Endothelial cell of umbilical vein (primary cell): ENCODE results near the gene ANKS1B. TPM values are rescaled to one million over a fixed set of nuclear protein-coding genes. Genes with fewer than 3 reads are reported as not detected.

Source experiments
- BruUV-seq: library from RNA; stranded (reverse); fragments of 400-500 nt; replicated peaks from 2 replicates; lab custom pipeline; 2021; lab: Mats Ljungman, UMichigan
- CTCF ChIA-PET: fragments of 300-600, 350-600 bp; sonication (Branson Sonifier 250); formaldehyde crosslinking; loops from one replicate; lab custom pipeline; 2021; ENCODE audit warnings: antibody characterized with exemption, inconsistent platforms; lab: Charles Lee
- POLR2A ChIA-PET: fragments of 300-600, 350-600 bp; sonication (Branson Sonifier 250); formaldehyde crosslinking; loops from one replicate; lab custom pipeline; 2021; ENCODE audit warnings: antibody characterized with exemption, inconsistent platforms; lab: Charles Lee
- DNase-seq: peaks from one replicate; pipeline ENCODE4 v3.0.0-alpha.2; 2011; ENCODE audit warnings: low read depth, low spot score
- FAIRE-seq: peaks from 2 replicates; lab custom pipeline; 2011; peaks lifted over from hg19 to GRCh38; lab: Jason Lieb, UNC
- H2AFZ ChIP-seq: 2 replicates; pipeline ENCODE4 v1.6.0; 2012; ENCODE audit warnings: low read depth, low read length, control low read depth, inconsistent platforms
- H3K27ac ChIP-seq: 2 replicates; pipeline ENCODE4 v1.5.1; 2011; ENCODE audit warnings: low read depth, mild to moderate bottlenecking, control low read depth, low read length, moderate library complexity; ENCODE audit not compliant: insufficient read depth
- H3K27me3 ChIP-seq, 2 experiments: 2 replicates each; pipeline versions ENCODE4 v1.6.0 to v1.6.1; 2011; ENCODE audit warnings: low read length in 2 of 2, mixed read lengths in 1 of 2; ENCODE audit not compliant: control insufficient read depth in 2 of 2, insufficient read depth in 2 of 2
- H3K36me3 ChIP-seq, 2 experiments: 2 replicates in 1 of 2; 3 replicates in 1 of 2; pipeline ENCODE4 v1.5.1; 2011; ENCODE audit warnings: low read length in 2 of 2, mild to moderate bottlenecking in 1 of 2, moderate library complexity in 1 of 2; ENCODE audit not compliant: control insufficient read depth in 2 of 2, insufficient read depth in 2 of 2; ENCODE audit errors: extremely low read depth in 1 of 2
- H3K4me1 ChIP-seq: 3 replicates; pipeline ENCODE4 v1.5.1; 2011; ENCODE audit warnings: mild to moderate bottlenecking, low read length; ENCODE audit not compliant: control insufficient read depth, insufficient read depth; ENCODE audit errors: extremely low read depth
- H3K4me2 ChIP-seq: 2 replicates; pipeline ENCODE4 v1.6.1; 2011; ENCODE audit warnings: low read length, control low read depth, mixed read lengths; ENCODE audit not compliant: insufficient read depth
- H3K4me3 ChIP-seq, 3 experiments: fragments of 200-600 bp in 1 of 3; sonication (generic), shearing (Covaris generic) in 1 of 3; replicated peaks in 1 of 3; 2 replicates each; pipeline ENCODE4 v1.5.1; 2011 to 2016; ENCODE audit warnings: control low read depth in 3 of 3, low read length in 3 of 3, mild to moderate bottlenecking in 2 of 3, inconsistent platforms in 1 of 3, low read depth in 1 of 3, moderate library complexity in 1 of 3; ENCODE audit not compliant: insufficient read depth in 1 of 3
- H3K79me2 ChIP-seq: 2 replicates; pipeline ENCODE4 v1.6.0; 2012; ENCODE audit warnings: low read length, inconsistent platforms; ENCODE audit not compliant: control insufficient read depth, insufficient read depth
- H3K9ac ChIP-seq: replicated peaks from 2 replicates; pipeline ENCODE3; 2011; ENCODE audit warnings: low read length, control low read depth; ENCODE audit not compliant: insufficient read depth; ENCODE audit errors: extremely low read depth
- H3K9me1 ChIP-seq: replicated peaks from 3 replicates; pipeline ENCODE4 v1.6.0; 2011; ENCODE audit warnings: mild to moderate bottlenecking, low read length; ENCODE audit not compliant: control insufficient read depth, insufficient read depth; ENCODE audit errors: extremely low read depth
- H3K9me3 ChIP-seq: replicated peaks from 2 replicates; pipeline ENCODE4 v1.5.1; 2012; ENCODE audit warnings: low read length, inconsistent platforms; ENCODE audit not compliant: control insufficient read depth, insufficient read depth
- H4K20me1 ChIP-seq: replicated peaks from 2 replicates; pipeline ENCODE3; 2011; ENCODE audit warnings: mild to moderate bottlenecking, low read length; ENCODE audit not compliant: control insufficient read depth, insufficient read depth; ENCODE audit errors: extremely low read depth
- EZH2 ChIP-seq: IDR thresholded peaks from 2 replicates; pipeline ENCODE4 v1.6.1; 2012; ENCODE audit warnings: borderline replicate concordance, low read depth, mild to moderate bottlenecking, moderate library complexity, low read length, inconsistent platforms; ENCODE audit not compliant: severe bottlenecking
- FOS ChIP-seq: IDR thresholded peaks from 2 replicates; pipeline ENCODE4 v1.6.1; 2011; ENCODE audit warnings: mild to moderate bottlenecking, low read length, moderate library complexity, borderline replicate concordance; ENCODE audit not compliant: insufficient read depth
- GATA2 ChIP-seq: IDR thresholded peaks from 2 replicates; pipeline ENCODE4 v1.7.0; 2011; ENCODE audit warnings: low read depth, mild to moderate bottlenecking, moderate library complexity, mixed read lengths, low read length; ENCODE audit not compliant: insufficient read length, insufficient read depth
- JUN ChIP-seq: IDR thresholded peaks from 2 replicates; pipeline ENCODE4 v1.6.1; 2011; ENCODE audit warnings: borderline replicate concordance, low read depth; ENCODE audit not compliant: insufficient read length, insufficient read depth
- MYC ChIP-seq: IDR thresholded peaks from one replicate; pipeline ENCODE4 v1.6.1; 2011; ENCODE audit warnings: mild to moderate bottlenecking, low read depth, low read length
- POLR2A ChIP-seq: IDR thresholded peaks from 2 replicates; pipeline ENCODE4 v1.6.1; 2012; ENCODE audit warnings: low read depth, mild to moderate bottlenecking, control low read depth, low read length
- POLR2AphosphoS5 ChIP-seq: IDR thresholded peaks from 2 replicates; pipeline ENCODE4 v1.6.1; 2012; ENCODE audit warnings: low read depth, mild to moderate bottlenecking, control low read depth, low read length, moderate library complexity; ENCODE audit not compliant: insufficient read depth
- dilution Hi-C: fragments of 300-500 bp; cut with MboI; formaldehyde crosslinking; loops from one replicate; pipeline ENCODE4 v1.15.0; 2019; ENCODE audit warnings: low sequenced_read_pairs; ENCODE audit not compliant: extremely low pct_ligation_motif_present
- intact Hi-C: fragments of 100-400 bp; cut with micrococcal nuclease; formaldehyde crosslinking; loops from one replicate; pipeline ENCODE4 v1.10.0; 2022
- polyA plus RNA-seq, 4 experiments: library from polyadenylated mRNA; depleted of rRNA in 3 of 4; stranded (reverse) in 3 of 4; unstranded in 1 of 4; fragments of >200 nt; gene quantifications; 2 replicates each; pipeline versions ENCODE4 v1.2.1 to v1.2.3, GENCODE V29; 2011 to 2012; ENCODE audit warnings: missing spikeins in 1 of 4
- total RNA-seq: library from RNA; stranded (reverse); gene quantifications from 2 replicates; pipeline ENCODE4 v1.2.3, GENCODE V29; 2021
- TF ChIP-seq, protein P1 (sequence below): IDR thresholded peaks from 2 replicates; pipeline ENCODE4 v1.6.1; 2011; ENCODE audit not compliant: insufficient read depth, insufficient read length
- TF ChIP-seq, protein P2 (sequence below), 2 donors: IDR thresholded peaks; 1 replicate in 1 of 2; 2 replicates in 1 of 2; pipeline ENCODE4 v1.5.1; 2011; ENCODE audit warnings: low read length in 2 of 2, mild to moderate bottlenecking in 2 of 2, moderate library complexity in 2 of 2, control low read depth in 1 of 2, inconsistent platforms in 1 of 2, low read depth in 1 of 2; ENCODE audit not compliant: insufficient read depth in 1 of 2; ENCODE audit errors: extremely low read depth in 1 of 2

ANKS1B gene
- total and polyA plus RNA-seq, 2 donors (not counting 3 experiments of a cell fraction or from before 2014, with no cell fraction given): 0.15 to 0.38 TPM

DNA sequence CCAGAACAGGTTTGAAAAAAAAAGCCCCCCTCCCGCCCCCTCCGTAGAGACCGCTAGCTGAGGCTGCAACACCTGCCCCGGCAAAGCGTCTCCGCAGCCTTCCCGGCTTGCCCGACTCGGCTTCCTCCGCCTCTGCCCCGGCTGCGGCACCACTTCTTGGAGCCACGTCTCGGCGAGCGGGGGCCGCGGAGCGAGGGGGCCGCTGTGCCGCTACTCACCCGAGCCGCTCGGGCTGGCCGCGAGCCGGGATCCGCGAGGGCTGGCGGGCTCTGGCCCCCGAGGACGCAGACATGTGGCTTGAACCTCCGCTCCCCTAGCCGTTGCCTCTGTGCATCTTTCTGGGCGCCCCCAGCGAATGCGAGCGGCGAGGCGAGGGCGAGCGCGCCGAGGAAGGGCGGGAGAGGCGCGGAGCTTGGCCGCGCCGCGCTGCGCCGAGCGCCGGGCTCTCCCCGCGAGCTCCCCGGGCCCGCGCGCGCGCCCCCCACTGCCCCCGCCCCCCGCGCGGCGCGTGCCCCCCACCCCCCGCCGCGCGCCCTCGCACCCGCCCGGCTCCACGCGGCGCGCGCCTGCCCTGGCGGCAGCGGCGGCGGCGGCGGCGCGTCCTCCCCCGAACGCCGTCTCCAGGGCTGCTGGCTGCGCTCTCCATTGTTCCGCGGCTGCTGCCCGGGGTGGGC, 1090.2 kb downstream of the ANKS1B start:
- dilution Hi-C loops (no loop called here), intact Hi-C loops (no loop called here)
- DNase-seq: no peak

More for the DNA sequence above, 1090.2 kb downstream of the ANKS1B start:
- Histone ChIP-seq H3K9me1 (peaks cover 2% of the 10 kb centered on the region), H3K27me3 (peaks cover 34 to 52% of the 10 kb centered on the region in 2 experiments), H3K4me3 (no peak overlapping the region), H3K4me1 (no peaks in the 10 kb centered on the region), H3K4me2 (no peak overlapping the region), H3K9ac (no peak overlapping the region), H3K36me3 (no peaks in the 10 kb centered on the region), H3K9me3 (no peaks in the 10 kb centered on the region), H3K79me2 (no peaks in the 10 kb centered on the region), H4K20me1 (no peaks in the 10 kb centered on the region), H2AFZ (no peak overlapping the region), H3K27ac (no peak overlapping the region)
- ChIA-PET CTCF (no interaction called here), POLR2A (no interaction called here)
- no TSS peak for BruUV-seq
- FAIRE-seq: no peak
- TF ChIP-seq MYC (no peak), FOS (no peak), GATA2 (no peak), JUN (no peak), EZH2 (no peak), POLR2AphosphoS5 (no peak), POLR2A (no peak)
- TF ChIP-seq, protein P1, sequence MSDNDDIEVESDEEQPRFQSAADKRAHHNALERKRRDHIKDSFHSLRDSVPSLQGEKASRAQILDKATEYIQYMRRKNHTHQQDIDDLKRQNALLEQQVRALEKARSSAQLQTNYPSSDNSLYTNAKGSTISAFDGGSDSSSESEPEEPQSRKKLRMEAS: no peak
- TF ChIP-seq, protein P2, sequence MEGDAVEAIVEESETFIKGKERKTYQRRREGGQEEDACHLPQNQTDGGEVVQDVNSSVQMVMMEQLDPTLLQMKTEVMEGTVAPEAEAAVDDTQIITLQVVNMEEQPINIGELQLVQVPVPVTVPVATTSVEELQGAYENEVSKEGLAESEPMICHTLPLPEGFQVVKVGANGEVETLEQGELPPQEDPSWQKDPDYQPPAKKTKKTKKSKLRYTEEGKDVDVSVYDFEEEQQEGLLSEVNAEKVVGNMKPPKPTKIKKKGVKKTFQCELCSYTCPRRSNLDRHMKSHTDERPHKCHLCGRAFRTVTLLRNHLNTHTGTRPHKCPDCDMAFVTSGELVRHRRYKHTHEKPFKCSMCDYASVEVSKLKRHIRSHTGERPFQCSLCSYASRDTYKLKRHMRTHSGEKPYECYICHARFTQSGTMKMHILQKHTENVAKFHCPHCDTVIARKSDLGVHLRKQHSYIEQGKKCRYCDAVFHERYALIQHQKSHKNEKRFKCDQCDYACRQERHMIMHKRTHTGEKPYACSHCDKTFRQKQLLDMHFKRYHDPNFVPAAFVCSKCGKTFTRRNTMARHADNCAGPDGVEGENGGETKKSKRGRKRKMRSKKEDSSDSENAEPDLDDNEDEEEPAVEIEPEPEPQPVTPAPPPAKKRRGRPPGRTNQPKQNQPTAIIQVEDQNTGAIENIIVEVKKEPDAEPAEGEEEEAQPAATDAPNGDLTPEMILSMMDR (IDR thresholded peaks at IDR 0.05; ENCODE audit: extremely low read depth in 1 of 2, insufficient read depth in 1 of 2, low read depth in 1 of 2, low read length in 2 of 2): no peak
